CMK (cell line): ENCODE measurements around the gene KLF7.

Experiments
- DNase-seq: peaks from one replicate; pipeline ENCODE4 v3.0.0-alpha.2; 2010; ENCODE audit warnings: low read depth

The KLF7 gene

GRCh38 chr2:207148020-207148419 is 17.7 kb downstream of the KLF7 start:
- no peak for DNase-seq

GRCh38 chr2:207144173-207144785 is 21.5 kb downstream of the KLF7 start:
- no peak for DNase-seq

GRCh38 chr2:207143215-207144172 is 22.3 kb downstream of the KLF7 start:
- no peak for DNase-seq

- no peak for DNase-seq
Observed at GRCh38 chr2:207142461-207142860, 23.3 kb downstream of the KLF7 start.

- DNase-seq: no peak
Observed at GRCh38 chr2:207141386-207141785, 24.4 kb downstream of the KLF7 start.

GRCh38 chr2:207140265-207140664 is 25.5 kb downstream of the KLF7 start:
- DNase-seq: no peak

- DNase-seq: no peak
Observed at GRCh38 chr2:207139552-207139951, 26.2 kb downstream of the KLF7 start.

- DNase-seq: no peak
Observed at GRCh38 chr2:207138627-207139297, 27.0 kb downstream of the KLF7 start.

- no peak for DNase-seq
Observed at GRCh38 chr2:207137596-207138337, 28.0 kb downstream of the KLF7 start.

GRCh38 chr2:207136874-207137273 is 28.9 kb downstream of the KLF7 start:
- no peak for DNase-seq

GRCh38 chr2:207135801-207136457 is 29.8 kb downstream of the KLF7 start:
- DNase-seq: no peak

- DNase-seq: no peak
Observed at GRCh38 chr2:207135340-207135739, 30.4 kb downstream of the KLF7 start.

- no peak for DNase-seq
Observed at GRCh38 chr2:207133820-207134519, 31.8 kb downstream of the KLF7 start.

- DNase-seq: no peak
Observed at GRCh38 chr2:207133458-207133819, 32.3 kb downstream of the KLF7 start.

- no peak for DNase-seq
Observed at GRCh38 chr2:207132019-207132418, 33.7 kb downstream of the KLF7 start.

- no peak for DNase-seq
Observed at GRCh38 chr2:207131594-207131993, 34.2 kb downstream of the KLF7 start.

- no peak for DNase-seq
Observed at GRCh38 chr2:207130958-207131521, 34.7 kb downstream of the KLF7 start.

GRCh38 chr2:207129821-207130220 is 35.9 kb downstream of the KLF7 start:
- DNase-seq: no peak

GRCh38 chr2:207128867-207129266 is 36.9 kb downstream of the KLF7 start:
- DNase-seq: no peak

- no peak for DNase-seq
Observed at GRCh38 chr2:207126724-207127308, 38.9 kb downstream of the KLF7 start.
